BE2C (cell line): ENCODE measurements around the gene SELENOF.

Experiments used
- DNase-seq: peaks from one replicate; pipeline ENCODE4 v3.0.0-alpha.2; 2020
- H3K27me3 ChIP-seq: fragments of 250-450 bp; sonication (Bioruptor Pico); 2 replicates; pipeline ENCODE4 v1.5.1; 2020; ENCODE audit warnings: mild to moderate bottlenecking
- H3K36me3 ChIP-seq: fragments of 250-450 bp; sonication (Bioruptor Pico); 2 replicates; pipeline ENCODE4 v1.5.1; 2020; ENCODE audit warnings: mild to moderate bottlenecking
- H3K4me1 ChIP-seq: fragments of 250-450 bp; sonication (Bioruptor Pico); 2 replicates; pipeline ENCODE4 v1.5.1; 2020
- H3K4me3 ChIP-seq: 2 replicates; pipeline ENCODE4 v1.5.1; 2011; ENCODE audit warnings: low read depth, low read length
- H3K9me3 ChIP-seq: fragments of 250-450 bp; sonication (Bioruptor Pico); 2 replicates; pipeline ENCODE4 v1.5.1; 2020
- CTCF ChIP-seq: IDR thresholded peaks from 2 replicates; pipeline ENCODE4 v1.5.1; 2012; ENCODE audit warnings: mild to moderate bottlenecking, low read depth, low read length

SELENOF gene

GRCh38 chr1:86951430-86951829 is 37.5 kb upstream of the SELENOF start:
- Histone ChIP-seq H3K4me3 (no peak overlapping the region), H3K36me3 (no peaks in the 10 kb centered on the region), H3K4me1 (no peaks in the 10 kb centered on the region), H3K27me3 (no peaks in the 10 kb centered on the region), H3K9me3 (no peaks in the 10 kb centered on the region)
- no peak for DNase-seq
- TF ChIP-seq CTCF = no peak

GRCh38 chr1:86950712-86951419 is 36.9 kb upstream of the SELENOF start:
- H3K27me3 ChIP-seq = no peaks in the 10 kb centered on the region
- no peaks in the 10 kb centered on the region for H3K4me1 ChIP-seq
- H3K36me3 ChIP-seq = no peaks in the 10 kb centered on the region
- H3K4me3 ChIP-seq = no peak overlapping the region
- DNase-seq = no peak
- no peaks in the 10 kb centered on the region for H3K9me3 ChIP-seq
- no peak for TF ChIP-seq CTCF

GRCh38 chr1:86948212-86948611 is 34.3 kb upstream of the SELENOF start:
- Histone ChIP-seq H3K9me3 (no peaks in the 10 kb centered on the region), H3K36me3 (no peaks in the 10 kb centered on the region), H3K4me3 (no peak overlapping the region), H3K4me1 (no peaks in the 10 kb centered on the region), H3K27me3 (no peaks in the 10 kb centered on the region)
- TF ChIP-seq CTCF = no peak
- no peak for DNase-seq

GRCh38 chr1:86942743-86943142 is 28.8 kb upstream of the SELENOF start:
- Histone ChIP-seq H3K27me3 (no peaks in the 10 kb centered on the region), H3K4me3 (no peak overlapping the region), H3K36me3 (no peaks in the 10 kb centered on the region), H3K9me3 (no peaks in the 10 kb centered on the region), H3K4me1 (no peaks in the 10 kb centered on the region)
- DNase-seq = no peak
- no peak for TF ChIP-seq CTCF

GRCh38 chr1:86942042-86942441 is 28.1 kb upstream of the SELENOF start:
- no peak overlapping the region for H3K4me3 ChIP-seq
- TF ChIP-seq CTCF = no peak
- H3K27me3 ChIP-seq = no peaks in the 10 kb centered on the region
- no peaks in the 10 kb centered on the region for H3K9me3 ChIP-seq
- DNase-seq = no peak
- H3K36me3 ChIP-seq = no peaks in the 10 kb centered on the region
- H3K4me1 ChIP-seq = no peaks in the 10 kb centered on the region

- no peaks in the 10 kb centered on the region for H3K4me1 ChIP-seq
- TF ChIP-seq CTCF = no peak
- DNase-seq = no peak
- H3K9me3 ChIP-seq = no peaks in the 10 kb centered on the region
- no peaks in the 10 kb centered on the region for H3K27me3 ChIP-seq
- no peak overlapping the region for H3K4me3 ChIP-seq
- H3K36me3 ChIP-seq = no peaks in the 10 kb centered on the region
These were observed 26.7 kb upstream of the SELENOF start for GRCh38 chr1:86940599-86940998.
